ENCODE measurements around the gene BLVRB. TPM values are rescaled to one million over a fixed set of nuclear protein-coding genes. Genes with fewer than 3 reads are reported as not detected.

BLVRB gene
- total RNA-seq, 1 experiment from 2014 or later, result 113 TPM

DNA sequence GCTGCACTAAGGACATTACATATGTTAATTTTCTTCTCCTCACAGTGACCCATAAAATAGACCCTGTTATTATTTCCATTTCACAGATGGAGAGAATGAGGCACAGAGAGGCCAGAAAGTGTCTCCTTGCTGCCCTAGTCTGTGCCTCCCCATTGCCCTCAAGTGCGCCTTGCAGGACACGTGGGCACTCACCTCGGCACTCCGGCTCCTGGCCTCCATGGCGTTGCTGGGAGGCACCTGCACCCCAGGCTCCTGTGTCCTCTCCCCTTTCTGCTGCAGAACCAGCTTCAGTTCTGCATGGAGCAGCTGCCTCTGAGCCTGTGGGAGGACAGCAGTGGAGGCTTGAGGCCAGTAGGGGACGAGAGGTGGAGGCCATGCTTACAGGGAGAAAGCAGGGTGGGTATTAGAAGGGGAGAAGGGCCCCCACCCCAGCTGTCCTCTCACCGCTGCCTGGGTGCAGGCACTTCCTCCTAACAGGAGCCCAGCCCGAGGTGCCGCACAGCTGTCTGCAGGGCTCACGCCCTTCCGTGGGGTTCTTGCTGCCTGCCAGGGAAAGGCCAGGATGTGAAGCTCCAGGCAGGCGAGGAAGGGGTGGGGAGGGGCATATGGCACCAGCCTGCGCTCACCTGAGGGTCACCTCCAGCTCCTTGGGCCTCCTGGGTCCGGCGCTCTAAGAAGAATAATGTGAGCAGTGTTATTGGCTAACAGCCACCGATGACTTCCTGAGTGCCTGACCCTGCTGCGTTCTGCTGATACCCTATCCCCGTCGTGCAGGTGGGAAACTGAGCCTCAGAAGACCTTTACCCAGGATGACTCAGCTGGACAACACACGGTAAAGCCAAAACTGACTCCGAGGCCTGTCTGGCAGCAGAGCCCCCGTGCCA, 57.6 kb downstream of the BLVRB start:
- Histone ChIP-seq H3K4me2 (ENCODE audit: low read length) (no peak overlapping the region), H4K20me1 (ENCODE audit: insufficient read depth) (no peaks in the 10 kb centered on the region), H3K27me3 (ENCODE audit: insufficient read depth, low read length) (no peaks in the 10 kb centered on the region), H2AFZ (ENCODE audit: low read depth, low read length, poor library complexity, severe bottlenecking) (no peak overlapping the region), H3K9me3 (ENCODE audit: control insufficient read depth in 1 of 2, insufficient read depth in 1 of 2, low read depth in 1 of 2, low read length in 2 of 2) (no peaks in the 10 kb centered on the region), H3K9ac (ENCODE audit: low read length) (no peak overlapping the region), H3K4me1 (ENCODE audit: control insufficient read depth in 1 of 2, insufficient read depth in 2 of 2, low read length in 2 of 2) (peaks cover 27 to 48% of the 10 kb centered on the region in 2 experiments), H3K4me3 (replicated peaks in 1 of 2; ENCODE audit: low read depth in 1 of 2, low read length in 2 of 2) (no peak overlapping the region), H3K79me2 (ENCODE audit: insufficient read depth, low read length) (no peaks in the 10 kb centered on the region), H3K36me3 (ENCODE audit: control insufficient read depth in 1 of 2, insufficient read depth in 2 of 2, low read length in 2 of 2) (no peaks in the 10 kb centered on the region), H3K27ac (ENCODE audit: low read depth, low read length) (no peak overlapping the region), H3K9me2 (ENCODE audit: insufficient read depth) (no peaks in the 10 kb centered on the region)
- no TSS peak for BruUV-seq (replicated peaks)
- intact Hi-C loops (cut with micrococcal nuclease), result no loop called here
- POLR2A ChIA-PET, result interaction anchor here (4.8 kb wide), 1 partner anchor 13 kb away, joined by 14 read pairs; no protein-coding TSS in a partner anchor
- TF ChIP-seq EZH2 (IDR thresholded peaks at IDR 0.05) (no peak), ZFX (IDR thresholded peaks at IDR 0.05) (no peak), FOSL1 (IDR thresholded peaks at IDR 0.05; ENCODE audit: low read depth) (no peak), ELF1 (IDR thresholded peaks at IDR 0.05; ENCODE audit: borderline replicate concordance, low read depth) (no peak), ZNF274 (IDR thresholded peaks at IDR 0.05; ENCODE audit: low read depth, low read length) (no peak), SIN3A (IDR thresholded peaks at IDR 0.05; ENCODE audit: low read depth) (no peak)
- DNase-seq (ENCODE audit: low read depth, low spot score) (no peak), ATAC-seq (no peak)
- RAD21 ChIA-PET (ENCODE audit: low non-redundant PET in 1 of 2, low total read pairs in 2 of 2, uncharacterized antibody in 2 of 2, unreplicated experiment in 2 of 2), result no interaction called here
- CTCF ChIA-PET, result interaction anchor here (2.2 kb wide), 1 partner anchor 13 kb away, joined by 5 read pairs; no protein-coding TSS in a partner anchor

DNA sequence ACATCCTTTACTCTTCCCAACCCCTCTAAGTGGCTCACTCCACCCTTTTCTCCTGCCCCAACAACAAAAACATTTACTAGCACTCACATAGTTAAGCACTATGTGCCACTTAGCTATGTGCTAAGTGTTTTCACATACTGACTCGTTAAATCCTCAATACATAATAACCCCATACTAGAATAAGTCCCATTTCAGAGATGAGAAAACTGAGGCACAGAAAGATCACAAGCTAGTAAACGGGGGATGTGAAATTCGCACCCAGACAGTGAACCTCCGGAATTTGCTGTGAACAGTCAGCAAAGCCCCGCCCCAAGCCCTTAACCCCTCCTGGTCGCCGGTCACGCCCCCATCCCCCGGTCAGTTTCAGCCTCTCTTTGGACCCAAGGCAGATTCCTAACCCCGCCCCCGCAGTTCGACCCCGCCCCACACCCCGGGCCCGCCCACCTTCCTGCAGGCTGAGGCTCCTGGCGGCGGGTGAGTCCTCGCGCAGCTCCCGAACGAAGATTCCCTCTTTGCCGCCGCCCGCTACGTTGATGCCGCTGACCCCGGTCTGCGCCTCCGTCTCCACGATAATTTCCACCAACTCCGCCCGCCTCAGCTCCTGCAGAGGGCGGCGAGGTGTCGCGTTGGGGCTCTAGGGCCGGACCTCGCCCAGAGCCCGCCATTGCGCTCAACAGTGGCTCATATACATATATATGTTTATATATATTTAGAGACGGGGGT, 62.1 kb downstream of the BLVRB start:
- CTCF ChIA-PET, result interaction anchor here (1.9 kb wide), 1 partner anchor 17 kb away, joined by 9 read pairs; no protein-coding TSS in a partner anchor
- Histone ChIP-seq H3K79me2 (ENCODE audit: insufficient read depth, low read length) (no peaks in the 10 kb centered on the region), H3K36me3 (ENCODE audit: control insufficient read depth in 1 of 2, insufficient read depth in 2 of 2, low read length in 2 of 2) (no peaks in the 10 kb centered on the region), H4K20me1 (ENCODE audit: insufficient read depth) (no peaks in the 10 kb centered on the region), H3K4me1 (ENCODE audit: control insufficient read depth in 1 of 2, insufficient read depth in 2 of 2, low read length in 2 of 2) (peaks cover 12 to 35% of the 10 kb centered on the region in 2 experiments; a peak in 3 of 4 replicates), H3K4me2 (ENCODE audit: low read length) (peak overlapping the region; percentile 97), H3K9me3 (ENCODE audit: control insufficient read depth in 1 of 2, insufficient read depth in 1 of 2, low read depth in 1 of 2, low read length in 2 of 2) (no peaks in the 10 kb centered on the region), H2AFZ (ENCODE audit: low read depth, low read length, poor library complexity, severe bottlenecking) (no peak overlapping the region), H3K9me2 (ENCODE audit: insufficient read depth) (no peaks in the 10 kb centered on the region), H3K27me3 (ENCODE audit: insufficient read depth, low read length) (no peaks in the 10 kb centered on the region), H3K9ac (ENCODE audit: low read length) (peak overlapping the region; percentile 75), H3K27ac (ENCODE audit: low read depth, low read length) (peak overlapping the region; percentile 83), H3K4me3 (replicated peaks in 1 of 2; ENCODE audit: low read depth in 1 of 2, low read length in 2 of 2) (peak overlapping the region; percentile 59 to 69)
- POLR2A ChIA-PET, result interaction anchor here (1.0 to 1.2 kb wide), 3 partner anchors 14 to 60 kb away, joined by 3 to 6 read pairs (median 3); partner anchors contain the start of gene SERTAD1
- intact Hi-C loops (cut with micrococcal nuclease), result no loop called here
- peak; percentile 86 for DNase-seq (ENCODE audit: low read depth, low spot score)
- TF ChIP-seq EZH2phosphoT487 (IDR thresholded peaks at IDR 0.05; ENCODE audit: borderline replicate concordance) (no peak), SIN3A (IDR thresholded peaks at IDR 0.05; ENCODE audit: low read depth) (no peak), SP1 (IDR thresholded peaks at IDR 0.05; ENCODE audit: low read depth) (0 out of 2 replicates have a peak, but pooled peaks have one; percentile 48), YY1 (IDR thresholded peaks at IDR 0.05; ENCODE audit: extremely low read depth, insufficient replicate concordance, low read depth, low read length) (no peak), POLR2AphosphoS5 (IDR thresholded peaks at IDR 0.05; ENCODE audit: low read depth, low read length) (peak; percentile 21; the same call in 1 of the 2 replicates), RAD21 (IDR thresholded peaks at IDR 0.05; ENCODE audit: low read depth) (no peak), ELF1 (IDR thresholded peaks at IDR 0.05; ENCODE audit: borderline replicate concordance, low read depth) (no peak), FOSL1 (IDR thresholded peaks at IDR 0.05; ENCODE audit: low read depth) (no peak), CEBPB (IDR thresholded peaks at IDR 0.05; ENCODE audit: low read depth) (no peak), EGR1 (IDR thresholded peaks at IDR 0.05; ENCODE audit: low read depth) (peak; percentile 70)
- TF ChIP-seq, protein P1, sequence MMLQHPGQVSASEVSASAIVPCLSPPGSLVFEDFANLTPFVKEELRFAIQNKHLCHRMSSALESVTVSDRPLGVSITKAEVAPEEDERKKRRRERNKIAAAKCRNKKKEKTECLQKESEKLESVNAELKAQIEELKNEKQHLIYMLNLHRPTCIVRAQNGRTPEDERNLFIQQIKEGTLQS (IDR thresholded peaks at IDR 0.05), result no peak
- TF ChIP-seq, protein P2, sequence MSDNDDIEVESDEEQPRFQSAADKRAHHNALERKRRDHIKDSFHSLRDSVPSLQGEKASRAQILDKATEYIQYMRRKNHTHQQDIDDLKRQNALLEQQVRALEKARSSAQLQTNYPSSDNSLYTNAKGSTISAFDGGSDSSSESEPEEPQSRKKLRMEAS (IDR thresholded peaks at IDR 0.05), result peak; percentile 59; the same call in 1 of the 2 replicates
- peak; percentile 86 for ATAC-seq
- RAD21 ChIA-PET (ENCODE audit: low non-redundant PET in 1 of 2, low total read pairs in 2 of 2, uncharacterized antibody in 2 of 2, unreplicated experiment in 2 of 2), result no interaction called here
- no TSS peak for BruUV-seq (replicated peaks)
